G401.6 (cell line): ENCODE measurements around the gene GRPR.
"Not testable (repeated sequence)": the region's sequence is repeated elsewhere in the genome, so short reads cannot be mapped to it uniquely, and the experiment has no call there.

Source experiments
- FAIRE-seq: peaks from 2 replicates; lab custom pipeline; 2012; peaks lifted over from hg19 to GRCh38; lab: Jason Lieb, UNC

Gene GRPR

GRCh38 chrX:16137416-16138107 lies 14.2 kb downstream of the GRPR start:
- no peak for FAIRE-seq

- FAIRE-seq: no peak
Observed at GRCh38 chrX:16138108-16138427, 14.7 kb downstream of the GRPR start.

- FAIRE-seq: no peak
Observed at GRCh38 chrX:16140448-16140847, 17.1 kb downstream of the GRPR start.

GRCh38 chrX:16140983-16141382 lies 17.6 kb downstream of the GRPR start:
- no peak for FAIRE-seq

DNA sequence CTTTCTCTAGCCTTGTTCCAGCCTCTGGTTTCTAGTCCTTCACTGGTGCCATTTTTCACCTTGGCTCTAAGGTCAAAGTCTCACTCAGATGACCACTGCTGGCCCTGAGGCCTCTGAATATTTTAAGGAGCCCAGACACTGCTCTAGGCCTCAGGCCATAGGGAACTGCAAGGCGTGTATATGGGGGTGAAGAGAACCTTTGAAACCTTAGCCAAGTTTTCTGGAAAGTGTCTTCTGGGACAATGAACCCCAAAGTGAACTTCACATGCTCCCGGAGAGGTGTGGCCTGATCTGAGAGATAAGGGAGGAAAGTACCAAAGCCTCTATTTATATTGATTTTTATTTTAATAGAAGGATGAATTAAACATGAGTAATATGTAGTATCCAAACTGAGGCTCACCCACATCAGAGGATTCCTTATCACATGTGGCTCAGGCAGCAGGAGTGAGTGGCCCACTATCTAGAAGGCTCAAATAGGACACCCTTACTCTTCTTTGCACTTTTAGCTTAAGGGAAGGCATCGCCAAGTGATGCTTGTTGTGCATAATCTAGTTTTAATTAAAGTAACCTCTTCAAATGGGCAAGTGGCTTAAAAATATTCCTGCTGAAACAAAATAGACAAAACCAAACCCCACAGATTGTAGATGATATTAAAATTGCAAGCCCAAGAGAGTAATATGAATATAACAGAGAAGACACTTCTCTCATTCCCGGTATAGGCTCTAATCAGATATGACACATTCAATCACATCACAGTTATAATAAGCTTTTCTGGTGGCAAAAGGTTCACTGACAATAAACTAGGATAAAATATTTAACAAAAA lies 18.3 kb downstream of the GRPR start:
- no peak for FAIRE-seq

- FAIRE-seq: no peak
Observed at GRCh38 chrX:16142246-16142558, 18.8 kb downstream of the GRPR start.

- FAIRE-seq: no peak
Observed at GRCh38 chrX:16143968-16144367, 20.6 kb downstream of the GRPR start.

GRCh38 chrX:16144420-16144819 lies 21.1 kb downstream of the GRPR start:
- FAIRE-seq: no peak

DNA sequence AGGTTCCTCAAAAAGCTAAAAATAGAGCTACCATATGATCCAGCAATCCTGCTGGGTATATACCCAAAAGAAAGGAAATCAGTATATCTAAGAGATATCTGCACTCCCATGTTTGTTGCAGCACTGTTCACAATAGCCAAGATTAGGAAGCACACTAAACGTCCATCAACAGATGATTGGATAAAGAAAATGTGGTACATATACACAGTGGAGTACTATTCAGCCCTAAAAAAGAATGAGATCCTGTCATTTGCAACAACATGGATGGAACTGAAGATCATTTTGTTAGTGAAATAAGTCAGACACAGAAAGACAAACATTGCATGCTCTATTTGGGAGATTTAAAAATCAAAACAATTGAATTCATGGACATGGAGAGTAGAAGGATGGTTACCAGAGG lies 21.7 kb downstream of the GRPR start:
- not testable (repeated sequence) for FAIRE-seq

DNA sequence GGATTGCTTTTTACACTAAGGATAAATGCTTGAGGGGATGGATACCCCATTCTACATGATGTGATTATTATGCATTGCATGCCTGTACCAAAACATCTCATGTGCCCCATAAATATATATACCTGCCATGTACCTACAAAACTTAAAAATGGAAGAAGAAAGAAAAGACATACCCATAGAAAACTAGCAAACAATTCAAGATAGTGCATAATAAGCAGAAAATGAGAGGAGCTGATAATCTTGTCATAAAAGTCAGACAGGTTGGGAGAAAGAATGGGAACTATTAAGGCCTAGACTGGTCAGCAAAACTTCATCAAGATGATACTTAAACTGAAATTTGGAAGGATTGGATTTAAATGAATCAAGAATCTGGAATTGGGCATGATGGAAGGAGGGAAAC lies 22.3 kb downstream of the GRPR start:
- no peak for FAIRE-seq

DNA sequence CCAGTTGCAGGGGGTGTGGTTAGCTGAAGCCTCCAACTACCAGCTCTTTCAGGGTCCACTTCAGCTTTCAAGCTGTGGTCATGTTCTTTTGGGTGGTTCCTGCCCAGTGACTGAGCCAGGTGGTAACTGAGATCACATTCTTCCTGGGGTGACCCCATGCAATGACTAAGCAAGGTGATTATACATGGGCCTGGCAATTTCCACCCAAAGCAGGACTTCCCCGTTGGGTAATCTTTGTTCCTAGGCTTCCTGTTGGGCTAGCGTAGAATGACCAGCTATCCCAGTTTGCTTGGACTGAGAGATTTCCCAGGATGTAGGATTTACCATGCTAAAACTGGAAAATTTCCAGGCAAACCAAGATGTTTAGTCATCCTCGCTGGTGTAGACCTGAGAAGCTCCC lies 25.5 kb downstream of the GRPR start:
- FAIRE-seq: no peak

- no peak for FAIRE-seq
Observed at GRCh38 chrX:16155581-16156096, 32.3 kb downstream of the GRPR start.

DNA sequence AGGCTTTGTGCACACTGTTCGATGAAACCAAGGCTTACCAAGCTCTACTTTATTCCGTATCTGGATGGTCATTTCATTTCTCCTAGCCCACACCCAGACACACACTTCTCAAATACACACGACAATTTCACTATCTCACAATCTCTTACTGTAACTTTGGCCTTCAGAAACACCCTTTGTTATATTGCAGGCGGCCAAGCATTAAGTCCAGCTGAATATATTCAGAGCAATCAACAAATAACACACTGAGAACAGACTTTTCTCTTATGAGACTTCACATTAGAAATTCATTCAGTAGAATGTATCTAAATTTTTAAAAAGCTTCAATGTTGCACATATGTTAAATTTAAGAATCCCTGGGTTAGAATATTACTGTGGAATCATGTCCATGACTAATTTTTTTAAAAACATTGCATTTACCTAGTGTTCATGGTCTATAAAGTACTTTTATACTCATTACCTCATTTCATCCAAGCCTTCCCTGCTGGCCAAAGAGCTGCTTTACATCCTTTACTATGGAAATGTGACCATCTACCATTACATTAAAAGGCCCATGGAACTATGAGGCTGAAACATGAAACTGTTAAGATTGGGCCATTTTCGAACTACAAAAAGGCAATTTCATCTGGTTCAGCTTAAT lies 33.4 kb downstream of the GRPR start:
- FAIRE-seq: no peak

GRCh38 chrX:16160729-16161128 lies 37.4 kb downstream of the GRPR start:
- no peak for FAIRE-seq

DNA sequence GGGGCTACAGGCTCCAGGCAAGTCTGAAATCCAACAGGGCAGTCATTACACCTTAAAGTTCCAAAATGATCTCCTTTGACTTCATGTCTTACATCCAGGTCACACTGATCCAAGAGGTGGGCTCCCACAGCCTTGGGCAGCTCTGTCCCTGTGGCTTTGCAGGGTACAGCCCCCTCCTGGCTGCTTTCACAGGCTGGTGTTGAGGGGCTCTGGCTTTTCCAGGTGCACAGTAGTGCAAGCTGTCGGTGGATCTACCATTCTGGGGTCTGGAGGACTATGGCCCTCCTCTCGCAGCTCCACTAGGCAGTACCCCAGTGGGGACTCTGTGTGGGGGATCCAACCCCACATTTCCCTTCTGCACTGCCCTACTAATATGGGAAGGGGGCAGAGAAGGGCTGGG lies 37.8 kb downstream of the GRPR start:
- not testable (repeated sequence) for FAIRE-seq

GRCh38 chrX:16162391-16162790 lies 39.0 kb downstream of the GRPR start:
- no peak for FAIRE-seq

- no peak for FAIRE-seq
Observed at GRCh38 chrX:16164748-16165147, 41.4 kb downstream of the GRPR start.

GRCh38 chrX:16167181-16167580 lies 43.8 kb downstream of the GRPR start, which contains the start of gene MAGEB17:
Gene MAGEB17, plus strand, starts transcription at chrX:16167481. Its CDS starts 2,902 bp downstream, at chrX:16170383.
- no peak for FAIRE-seq

- FAIRE-seq: no peak
Observed at GRCh38 chrX:16171039-16171438, 47.7 kb downstream of the GRPR start.

DNA sequence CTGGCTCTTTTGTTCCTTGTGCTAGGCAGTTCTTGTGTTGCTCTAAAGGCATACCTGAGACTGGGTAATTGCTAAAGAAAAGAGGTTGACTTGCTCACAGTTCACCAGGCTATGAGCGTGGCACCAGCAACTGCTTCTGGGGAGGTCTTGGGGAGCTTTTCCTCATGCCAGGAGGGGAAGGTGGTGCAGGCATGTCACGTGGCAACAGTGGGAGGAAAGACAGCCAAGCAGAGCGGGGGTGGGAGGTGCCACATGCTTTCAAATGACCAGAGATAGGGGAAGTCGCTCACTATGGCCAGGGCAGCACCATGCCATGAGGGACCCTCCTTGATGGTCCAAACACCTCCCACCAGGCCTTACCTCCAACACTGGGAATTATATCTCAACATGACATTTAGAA lies 48.6 kb downstream of the GRPR start:
- FAIRE-seq: no peak

DNA sequence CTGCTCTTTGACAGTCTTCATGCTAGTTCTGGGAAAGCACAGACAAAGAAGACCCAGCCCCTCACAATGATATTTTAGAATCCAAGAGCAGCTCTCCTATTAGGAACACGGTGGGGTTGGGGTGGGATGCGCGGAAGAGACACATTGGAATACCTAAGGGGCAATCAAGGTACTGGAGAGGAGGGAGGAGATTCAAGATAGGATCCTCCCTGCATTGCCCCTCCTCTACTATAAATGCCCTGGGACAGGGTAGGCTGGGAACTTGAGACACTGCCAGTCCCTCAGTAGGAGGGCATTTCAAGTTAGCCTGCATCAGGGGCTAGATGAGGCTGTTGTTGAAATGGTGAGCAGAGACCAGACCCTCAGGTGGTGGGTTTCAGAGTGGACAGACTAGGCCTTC lies 49.0 kb downstream of the GRPR start:
- FAIRE-seq: no peak

DNA sequence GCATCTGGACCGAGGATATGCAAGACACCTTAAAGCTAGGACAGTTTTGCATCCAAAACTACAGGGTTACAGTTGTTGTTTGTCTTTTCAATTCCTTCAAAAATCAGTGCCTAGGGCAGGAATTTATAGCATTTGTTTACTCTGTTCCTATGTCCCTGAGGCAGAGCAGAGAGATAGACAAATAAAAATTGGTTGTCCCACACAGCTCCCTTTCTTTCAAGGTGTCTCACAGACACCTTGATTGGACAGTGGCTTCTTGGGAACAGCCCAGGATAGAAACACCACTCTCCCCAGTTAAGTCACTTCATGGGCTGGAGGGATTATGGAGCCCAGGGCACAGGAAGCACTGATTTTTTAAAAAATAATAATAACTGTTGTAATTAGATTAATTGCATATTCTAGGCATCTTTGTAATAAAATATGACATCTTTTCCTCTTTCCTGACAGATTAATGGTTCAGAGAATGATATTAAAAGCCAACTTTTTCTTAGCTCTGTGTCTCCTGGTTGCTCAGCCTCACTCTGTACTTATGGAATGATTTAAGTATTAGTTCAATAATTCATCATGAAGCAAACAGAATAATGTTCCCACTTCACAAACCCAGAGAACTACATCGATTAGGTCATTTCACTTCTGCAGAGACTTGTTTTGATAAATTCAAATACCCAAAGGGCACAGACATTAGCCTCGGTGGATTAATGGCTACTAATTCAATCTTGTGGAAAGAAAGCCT lies 52.1 kb downstream of the GRPR start:
- no peak for FAIRE-seq

DNA sequence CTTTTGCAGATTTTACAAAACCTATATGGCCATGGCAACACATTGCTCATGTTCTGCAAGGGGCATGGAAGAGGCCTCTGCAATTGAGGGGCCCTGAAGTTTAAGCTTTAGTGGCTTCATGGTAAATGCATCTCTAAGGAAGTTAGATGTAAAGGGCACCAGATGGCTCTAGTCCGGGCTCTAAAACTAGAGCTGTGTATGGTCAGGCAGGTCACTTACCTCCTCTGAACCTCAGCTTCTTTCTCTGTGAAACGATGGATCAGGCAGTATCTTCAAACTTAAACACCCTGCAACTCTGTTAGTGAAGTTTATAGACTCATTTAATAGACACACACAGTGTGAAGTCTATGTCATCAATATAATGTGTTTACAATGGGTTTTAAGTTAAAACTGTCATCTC lies 53.9 kb downstream of the GRPR start:
- FAIRE-seq: no peak
